Neural progenitor cell (in vitro differentiated cells): ENCODE results near the gene NUDT21.

ENCODE experiments used
- EZH2 ChIP-seq: fragments of 200-600 bp; sonication (generic); IDR thresholded peaks from 2 replicates; pipeline ENCODE4 v1.6.1; 2017; ENCODE audit warnings: antibody characterized with exemption, mild to moderate bottlenecking, moderate library complexity
- EZH2phosphoT487 ChIP-seq: fragments of 200-600 bp; sonication (generic); IDR thresholded peaks from 2 replicates; pipeline ENCODE4 v1.6.1; 2017; ENCODE audit warnings: antibody characterized with exemption
- TF ChIP-seq, protein P1 (sequence below): fragments of 200-600 bp; sonication (generic); IDR thresholded peaks from 2 replicates; pipeline ENCODE4 v1.5.1; 2017; ENCODE audit warnings: antibody characterized with exemption, mild to moderate bottlenecking

DNA sequence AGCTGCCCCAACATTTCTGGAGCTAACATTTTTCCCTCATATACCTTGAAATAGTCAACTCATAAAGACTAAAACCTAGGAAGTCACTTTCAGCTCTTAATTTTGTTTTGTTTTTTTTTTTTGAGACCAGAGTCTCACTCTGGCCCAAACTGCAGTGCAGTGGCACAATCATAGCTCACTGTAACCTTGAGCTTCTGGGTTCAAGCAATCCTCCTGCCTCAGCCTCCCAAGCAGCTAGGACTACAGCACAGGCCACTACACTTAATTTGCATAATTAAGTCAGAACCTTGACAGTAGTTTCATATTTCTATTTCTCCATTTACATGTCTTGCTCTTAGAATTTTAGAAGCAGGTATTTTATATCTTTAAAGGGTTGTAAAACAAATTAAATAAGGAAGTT is 30.5 kb downstream of the NUDT21 start:
- TF ChIP-seq, protein P1, sequence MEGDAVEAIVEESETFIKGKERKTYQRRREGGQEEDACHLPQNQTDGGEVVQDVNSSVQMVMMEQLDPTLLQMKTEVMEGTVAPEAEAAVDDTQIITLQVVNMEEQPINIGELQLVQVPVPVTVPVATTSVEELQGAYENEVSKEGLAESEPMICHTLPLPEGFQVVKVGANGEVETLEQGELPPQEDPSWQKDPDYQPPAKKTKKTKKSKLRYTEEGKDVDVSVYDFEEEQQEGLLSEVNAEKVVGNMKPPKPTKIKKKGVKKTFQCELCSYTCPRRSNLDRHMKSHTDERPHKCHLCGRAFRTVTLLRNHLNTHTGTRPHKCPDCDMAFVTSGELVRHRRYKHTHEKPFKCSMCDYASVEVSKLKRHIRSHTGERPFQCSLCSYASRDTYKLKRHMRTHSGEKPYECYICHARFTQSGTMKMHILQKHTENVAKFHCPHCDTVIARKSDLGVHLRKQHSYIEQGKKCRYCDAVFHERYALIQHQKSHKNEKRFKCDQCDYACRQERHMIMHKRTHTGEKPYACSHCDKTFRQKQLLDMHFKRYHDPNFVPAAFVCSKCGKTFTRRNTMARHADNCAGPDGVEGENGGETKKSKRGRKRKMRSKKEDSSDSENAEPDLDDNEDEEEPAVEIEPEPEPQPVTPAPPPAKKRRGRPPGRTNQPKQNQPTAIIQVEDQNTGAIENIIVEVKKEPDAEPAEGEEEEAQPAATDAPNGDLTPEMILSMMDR: no peak
- TF ChIP-seq EZH2 (no peak), EZH2phosphoT487 (no peak)
